Activated CD4-positive, alpha-beta T cell treated with anti-CD3 and anti-CD28 coated beads, Interleukin-2, amount 10 ng/mL, durations not matched to agents 24 days and 14 days (primary cell): ENCODE measurements around the gene DSCAM. TPM values are rescaled to one million over a fixed set of nuclear protein-coding genes. Genes with fewer than 3 reads are reported as not detected.
"Not testable (repeated sequence)": the region's sequence is repeated elsewhere in the genome, so short reads cannot be mapped to it uniquely, and the experiment has no call there.

ENCODE experiments used
- DNase-seq: peaks from one replicate; pipeline ENCODE4 v3.0.0; 2022
- H3K27ac Mint-ChIP-seq: one replicate; pipeline ENCODE4 v1.8.0; 2022; ENCODE audit warnings: mild to moderate bottlenecking, mixed read lengths
- H3K27me3 Mint-ChIP-seq: one replicate; pipeline ENCODE4 v1.8.0; 2022; ENCODE audit warnings: mixed read lengths
- H3K36me3 Mint-ChIP-seq: one replicate; pipeline ENCODE4 v1.8.0; 2022; ENCODE audit warnings: low read depth, mild to moderate bottlenecking, mixed read lengths
- H3K4me1 Mint-ChIP-seq: one replicate; pipeline ENCODE4 v1.8.0; 2021; ENCODE audit warnings: mixed read lengths
- H3K4me3 Mint-ChIP-seq: one replicate; pipeline ENCODE4 v1.8.0; 2022; ENCODE audit warnings: mild to moderate bottlenecking, moderate library complexity, mixed read lengths
- H3K9me3 Mint-ChIP-seq: one replicate; pipeline ENCODE4 v1.8.0; 2021; ENCODE audit warnings: mixed read lengths
- intact Hi-C: fragments of 100-400 bp; cut with micrococcal nuclease; formaldehyde crosslinking; loops from one replicate; pipeline ENCODE4 v1.15.1; 2023
- total RNA-seq: library from RNA; stranded (reverse); gene quantifications from 2 replicates; pipeline ENCODE4 v1.2.3, GENCODE V29; 2022

DSCAM gene
- total RNA-seq, 1 donor from 2014 or later = not detected

- Mint-ChIP-seq H3K9me3 (peaks cover 19% of the 10 kb centered on the region), H3K27me3 (no peaks in the 10 kb centered on the region)
Observed at GRCh38 chr21:40185208-40185607, 661.8 kb downstream of the DSCAM start.

DNA sequence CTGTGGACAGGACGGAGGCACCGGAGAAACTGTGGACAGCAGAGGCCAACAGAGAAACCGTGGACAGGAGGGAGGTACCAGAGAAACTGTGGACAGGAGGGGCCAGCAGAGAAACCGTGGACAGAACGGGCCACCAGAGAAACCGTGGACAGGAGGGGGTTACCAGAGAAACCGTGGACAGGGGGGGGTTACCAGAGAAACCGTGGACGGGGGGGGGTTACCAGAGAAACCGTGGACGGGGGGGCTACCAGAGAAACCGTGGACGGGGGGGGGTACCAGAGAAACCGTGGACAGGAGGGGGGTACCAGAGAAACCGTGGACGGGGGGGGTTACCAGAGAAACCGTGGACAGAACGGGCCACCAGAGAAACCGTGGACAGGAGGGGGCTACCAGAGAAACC is 664.5 kb downstream of the DSCAM start:
- H3K36me3 Mint-ChIP-seq, intact Hi-C loops, H3K27me3 Mint-ChIP-seq, H3K27ac Mint-ChIP-seq, H3K4me3 Mint-ChIP-seq, DNase-seq, H3K4me1 Mint-ChIP-seq: not testable (repeated sequence)
- peaks cover 18% of the 10 kb centered on the region for H3K9me3 Mint-ChIP-seq

More at GRCh38 chr21:40185208-40185607, 661.8 kb downstream of the DSCAM start:
- intact Hi-C loops = no loop called here
- no peak overlapping the region for H3K4me3 Mint-ChIP-seq
- H3K27ac Mint-ChIP-seq = no peak overlapping the region
- peaks cover 2% of the 10 kb centered on the region for H3K36me3 Mint-ChIP-seq
- no peak for DNase-seq
- H3K4me1 Mint-ChIP-seq = no peaks in the 10 kb centered on the region

DNA sequence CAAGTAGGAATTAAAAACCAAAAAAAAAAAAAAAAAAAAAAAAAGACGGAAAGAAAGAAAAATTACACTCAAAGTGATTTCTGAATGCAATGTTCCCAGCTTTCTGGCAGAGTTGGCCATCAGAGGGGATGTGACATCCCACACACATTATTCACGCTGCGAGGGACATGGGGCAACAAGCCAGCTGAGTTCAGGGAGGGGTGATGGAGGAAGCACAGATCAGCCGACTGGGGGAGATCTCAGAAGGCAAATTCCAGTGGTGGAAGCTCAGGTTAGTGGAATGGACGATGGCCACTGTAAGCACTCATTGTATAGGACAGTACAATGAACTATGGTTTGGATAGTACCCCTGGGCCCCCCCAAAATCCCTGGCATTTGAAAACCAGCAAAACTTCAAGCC is 667.8 kb downstream of the DSCAM start:
- intact Hi-C loops = no loop called here
- no peak overlapping the region for H3K4me3 Mint-ChIP-seq
- no peaks in the 10 kb centered on the region for H3K27me3 Mint-ChIP-seq
- H3K27ac Mint-ChIP-seq = no peak overlapping the region
- H3K4me1 Mint-ChIP-seq = no peaks in the 10 kb centered on the region
- H3K36me3 Mint-ChIP-seq = peaks cover 2% of the 10 kb centered on the region
- peaks cover 14% of the 10 kb centered on the region for H3K9me3 Mint-ChIP-seq
- no peak for DNase-seq

DNA sequence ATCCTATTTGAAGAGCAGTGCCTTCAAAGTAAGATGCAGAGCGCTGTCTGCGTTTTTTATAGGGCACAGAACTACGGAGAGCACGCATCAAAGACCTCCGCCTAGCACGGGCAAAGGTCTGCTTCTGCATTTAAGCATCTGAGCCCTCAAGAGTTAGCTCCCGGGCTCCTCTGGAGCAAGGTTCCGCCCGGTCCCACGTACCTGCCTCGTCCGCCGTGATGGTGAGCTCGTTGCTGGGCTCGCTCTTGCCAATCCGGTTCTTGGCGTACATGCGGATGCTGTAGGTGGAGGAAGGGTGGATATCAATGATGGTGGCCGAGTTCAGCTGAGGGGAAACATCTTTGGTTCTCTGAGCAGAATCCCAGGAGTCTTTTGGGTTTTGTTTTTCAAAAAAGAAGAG is 668.2 kb downstream of the DSCAM start:
- H3K36me3 Mint-ChIP-seq = peaks cover 2% of the 10 kb centered on the region
- intact Hi-C loops = no loop called here
- H3K9me3 Mint-ChIP-seq = peaks cover 14% of the 10 kb centered on the region
- H3K4me1 Mint-ChIP-seq = no peaks in the 10 kb centered on the region
- no peak overlapping the region for H3K27ac Mint-ChIP-seq
- DNase-seq = no peak
- H3K27me3 Mint-ChIP-seq = no peaks in the 10 kb centered on the region
- H3K4me3 Mint-ChIP-seq = no peak overlapping the region

DNA sequence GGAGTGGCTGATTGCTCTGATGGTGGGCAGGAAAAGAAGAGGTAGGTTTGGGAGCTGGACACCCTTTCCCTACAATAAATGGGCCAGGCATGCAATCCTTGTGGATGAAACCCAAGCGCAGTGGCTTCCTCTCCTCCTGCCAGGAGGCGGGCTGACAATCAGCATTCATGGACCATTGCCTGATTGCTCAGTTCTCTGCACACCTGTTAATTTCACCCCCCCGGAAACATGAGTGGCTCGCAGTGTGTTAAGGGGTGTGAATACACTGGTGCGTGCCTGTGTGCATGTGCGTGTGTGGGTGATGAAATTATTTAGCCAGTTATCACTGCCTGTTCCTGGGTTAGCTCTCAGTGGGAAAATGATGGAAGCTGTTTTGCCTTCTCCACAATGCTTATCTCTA is 669.0 kb downstream of the DSCAM start:
- Mint-ChIP-seq H3K27ac (no peak overlapping the region), H3K36me3 (peaks cover 2% of the 10 kb centered on the region), H3K9me3 (peaks cover 14% of the 10 kb centered on the region), H3K4me1 (no peaks in the 10 kb centered on the region), H3K27me3 (no peaks in the 10 kb centered on the region), H3K4me3 (no peak overlapping the region)
- no peak for DNase-seq
- intact Hi-C loops = no loop called here

DNA sequence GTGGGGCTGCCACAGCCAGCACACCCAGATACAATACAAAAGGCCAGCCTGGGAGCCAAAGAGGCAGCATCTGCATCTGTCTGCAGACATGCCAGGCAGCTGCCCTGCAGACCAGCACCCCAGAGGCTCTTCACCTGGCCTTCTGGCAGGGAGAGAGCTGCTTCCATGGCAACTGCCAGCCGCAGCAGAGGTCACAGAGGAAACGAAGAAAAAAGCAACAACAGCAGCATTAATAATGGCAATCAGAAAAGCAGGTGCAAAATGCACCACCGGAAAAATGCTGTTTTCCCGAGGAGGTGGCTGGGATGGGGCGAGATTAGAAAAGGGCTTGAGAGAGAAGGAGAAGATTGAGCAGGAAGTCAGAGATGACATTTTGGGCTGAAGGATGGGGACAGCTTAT is 670.2 kb downstream of the DSCAM start:
- no peaks in the 10 kb centered on the region for H3K4me1 Mint-ChIP-seq
- intact Hi-C loops = no loop called here
- no peaks in the 10 kb centered on the region for H3K27me3 Mint-ChIP-seq
- no peaks in the 10 kb centered on the region for H3K36me3 Mint-ChIP-seq
- no peak overlapping the region for H3K4me3 Mint-ChIP-seq
- H3K27ac Mint-ChIP-seq = no peak overlapping the region
- DNase-seq = no peak
- H3K9me3 Mint-ChIP-seq = peaks cover 7% of the 10 kb centered on the region

- intact Hi-C loops = no loop called here
- H3K36me3 Mint-ChIP-seq = no peaks in the 10 kb centered on the region
- DNase-seq = no peak
- no peak overlapping the region for H3K27ac Mint-ChIP-seq
- no peaks in the 10 kb centered on the region for H3K27me3 Mint-ChIP-seq
- H3K9me3 Mint-ChIP-seq = no peaks in the 10 kb centered on the region
- no peaks in the 10 kb centered on the region for H3K4me1 Mint-ChIP-seq
- H3K4me3 Mint-ChIP-seq = no peak overlapping the region
Observed at GRCh38 chr21:40173816-40174215, 673.1 kb downstream of the DSCAM start.

DNA sequence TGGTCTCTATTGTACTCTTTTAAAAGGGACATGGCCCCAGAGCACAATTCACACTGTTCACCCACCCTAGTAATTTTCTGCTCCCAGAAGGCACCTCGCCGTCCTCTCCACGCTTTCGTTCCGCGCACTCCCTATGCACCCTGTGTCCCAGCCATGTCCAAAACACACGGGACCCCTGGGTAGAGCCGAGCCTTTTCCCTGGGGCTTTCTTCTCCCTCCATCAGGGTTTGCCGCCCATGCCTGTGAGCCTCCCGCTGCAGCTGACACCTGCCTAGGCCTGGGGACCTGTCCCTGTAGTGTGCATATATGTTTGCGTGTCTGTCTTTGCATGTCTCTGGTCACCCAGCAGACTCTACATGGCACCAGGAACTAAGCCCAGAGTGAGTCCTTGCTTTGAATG is 677.0 kb downstream of the DSCAM start:
- no peaks in the 10 kb centered on the region for H3K36me3 Mint-ChIP-seq
- H3K9me3 Mint-ChIP-seq = peaks cover 4% of the 10 kb centered on the region
- intact Hi-C loops = no loop called here
- DNase-seq = no peak
- no peak overlapping the region for H3K27ac Mint-ChIP-seq
- H3K27me3 Mint-ChIP-seq = no peaks in the 10 kb centered on the region
- H3K4me3 Mint-ChIP-seq = no peak overlapping the region
- H3K4me1 Mint-ChIP-seq = no peaks in the 10 kb centered on the region

GRCh38 chr21:40166291-40166843 is 680.6 kb downstream of the DSCAM start:
- H3K27me3 Mint-ChIP-seq = no peaks in the 10 kb centered on the region
- no peak for DNase-seq
- H3K4me3 Mint-ChIP-seq = no peak overlapping the region
- intact Hi-C loops = no loop called here
- H3K4me1 Mint-ChIP-seq = no peaks in the 10 kb centered on the region
- no peaks in the 10 kb centered on the region for H3K36me3 Mint-ChIP-seq
- no peak overlapping the region for H3K27ac Mint-ChIP-seq
- peaks cover 4% of the 10 kb centered on the region for H3K9me3 Mint-ChIP-seq

GRCh38 chr21:40165773-40166070 is 681.2 kb downstream of the DSCAM start:
- Mint-ChIP-seq H3K36me3 (no peaks in the 10 kb centered on the region), H3K4me3 (no peak overlapping the region), H3K27ac (no peak overlapping the region), H3K4me1 (no peaks in the 10 kb centered on the region), H3K9me3 (peaks cover 4% of the 10 kb centered on the region), H3K27me3 (no peaks in the 10 kb centered on the region)
- intact Hi-C loops = no loop called here
- DNase-seq = no peak

GRCh38 chr21:40164905-40165772 is 681.8 kb downstream of the DSCAM start:
- Mint-ChIP-seq H3K27me3 (no peaks in the 10 kb centered on the region), H3K4me3 (no peak overlapping the region), H3K27ac (no peak overlapping the region), H3K36me3 (no peaks in the 10 kb centered on the region), H3K9me3 (peaks cover 4% of the 10 kb centered on the region), H3K4me1 (no peaks in the 10 kb centered on the region)
- DNase-seq = no peak
- intact Hi-C loops = no loop called here

DNA sequence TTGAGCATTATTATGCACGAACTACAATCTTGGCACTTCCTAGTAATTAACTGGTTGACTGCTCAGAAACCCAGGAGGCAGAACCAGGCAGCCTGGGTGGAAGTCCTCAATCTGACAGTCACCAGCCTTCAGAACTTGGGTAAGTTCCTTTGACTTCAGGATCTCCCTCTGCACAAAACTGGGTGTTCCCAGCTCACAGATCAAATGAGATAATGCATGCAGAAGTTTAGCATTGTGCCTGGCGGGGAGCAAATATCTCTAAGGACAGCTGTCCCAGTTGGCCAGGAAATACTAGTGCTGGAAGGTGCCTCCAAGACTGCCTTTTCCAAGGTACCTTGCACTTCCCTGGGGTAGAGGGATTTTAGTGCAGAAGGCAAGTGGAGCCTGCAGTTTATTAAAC is 684.9 kb downstream of the DSCAM start:
- Mint-ChIP-seq H3K27ac (no peak overlapping the region), H3K27me3 (no peaks in the 10 kb centered on the region), H3K36me3 (no peaks in the 10 kb centered on the region), H3K4me3 (no peak overlapping the region), H3K4me1 (no peaks in the 10 kb centered on the region), H3K9me3 (no peaks in the 10 kb centered on the region)
- intact Hi-C loops = no loop called here
- DNase-seq = no peak

DNA sequence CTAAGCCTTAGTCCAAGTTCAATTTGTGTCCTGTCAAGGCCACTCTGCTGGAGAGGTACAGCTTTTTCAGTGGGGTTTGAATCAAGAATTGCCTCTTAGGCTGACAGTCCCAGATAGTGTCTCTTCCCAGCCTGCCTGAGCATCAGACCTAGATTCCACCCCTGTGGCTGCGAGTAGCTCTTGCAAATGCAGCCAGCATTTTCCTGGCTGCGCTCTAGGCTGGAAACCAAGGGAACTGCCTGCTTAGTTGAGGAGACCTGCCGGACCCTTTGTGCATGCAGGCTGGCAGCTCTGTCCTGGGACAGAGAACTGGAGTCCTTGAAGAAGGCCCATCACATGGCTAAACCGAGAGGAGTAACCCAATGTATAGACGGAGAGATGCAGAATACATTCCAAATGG is 686.0 kb downstream of the DSCAM start:
- H3K4me1 Mint-ChIP-seq = no peaks in the 10 kb centered on the region
- H3K27me3 Mint-ChIP-seq = no peaks in the 10 kb centered on the region
- H3K9me3 Mint-ChIP-seq = no peaks in the 10 kb centered on the region
- H3K4me3 Mint-ChIP-seq = no peak overlapping the region
- no peaks in the 10 kb centered on the region for H3K36me3 Mint-ChIP-seq
- intact Hi-C loops = no loop called here
- H3K27ac Mint-ChIP-seq = no peak overlapping the region
- DNase-seq = no peak

DNA sequence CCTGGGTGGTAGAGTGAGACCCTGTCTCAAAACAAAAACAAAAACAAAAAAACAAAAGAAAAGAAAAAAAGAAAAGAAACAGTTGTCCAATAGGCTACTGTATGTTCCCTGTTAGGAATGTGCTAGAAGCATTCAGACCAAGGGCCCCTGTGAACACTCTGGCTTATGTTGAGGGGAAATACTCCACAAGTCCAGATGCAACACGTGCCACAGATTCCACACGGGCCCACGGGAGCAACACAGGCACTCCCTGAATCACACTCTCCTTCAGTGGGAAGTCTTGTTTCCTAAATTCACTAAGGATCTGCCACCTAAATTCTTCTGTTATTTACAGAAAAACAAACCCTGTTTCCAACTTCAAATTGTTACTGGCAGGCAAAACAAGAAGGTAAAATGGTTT is 688.6 kb downstream of the DSCAM start:
- intact Hi-C loops = no loop called here
- Mint-ChIP-seq H3K27me3 (no peaks in the 10 kb centered on the region), H3K36me3 (no peaks in the 10 kb centered on the region), H3K4me3 (no peak overlapping the region), H3K4me1 (no peaks in the 10 kb centered on the region), H3K9me3 (no peaks in the 10 kb centered on the region), H3K27ac (no peak overlapping the region)
- DNase-seq = no peak

GRCh38 chr21:40155563-40155962 is 691.4 kb downstream of the DSCAM start:
- DNase-seq = no peak
- no peaks in the 10 kb centered on the region for H3K27me3 Mint-ChIP-seq
- intact Hi-C loops = no loop called here
- H3K4me3 Mint-ChIP-seq = no peak overlapping the region
- H3K27ac Mint-ChIP-seq = no peak overlapping the region
- H3K9me3 Mint-ChIP-seq = peaks cover 4% of the 10 kb centered on the region
- H3K4me1 Mint-ChIP-seq = no peaks in the 10 kb centered on the region
- no peaks in the 10 kb centered on the region for H3K36me3 Mint-ChIP-seq
